Esophagus (tissue), 2 donors: ENCODE data around the gene TASP1. TPM values are rescaled to one million over a fixed set of nuclear protein-coding genes. Genes with fewer than 3 reads are reported as not detected.

Source experiments
- H3K27ac ChIP-seq, 2 donors: one replicate each; pipeline ENCODE4 v1.5.1; 2013; ENCODE audit warnings: low read depth in 2 of 2, mild to moderate bottlenecking in 2 of 2, inconsistent platforms in 1 of 2, low read length in 1 of 2, moderate library complexity in 1 of 2
- H3K27me3 ChIP-seq, 2 donors: one replicate each; pipeline ENCODE4 v1.6.1; 2013; ENCODE audit warnings: low read length in 2 of 2, control low read depth in 1 of 2, mild to moderate bottlenecking in 1 of 2; ENCODE audit not compliant: insufficient read depth in 2 of 2, control insufficient read depth in 1 of 2
- H3K36me3 ChIP-seq, 2 donors: one replicate each; pipeline ENCODE4 v1.6.1; 2013; ENCODE audit warnings: low read length in 1 of 2; ENCODE audit not compliant: control insufficient read depth in 2 of 2, insufficient read depth in 2 of 2
- H3K4me1 ChIP-seq, 2 donors: one replicate each; pipeline ENCODE4 v1.6.1; 2013; ENCODE audit warnings: low read length in 1 of 2; ENCODE audit not compliant: control insufficient read depth in 2 of 2, insufficient read depth in 2 of 2
- H3K4me3 ChIP-seq, 2 donors: one replicate each; pipeline ENCODE4 v1.5.1; 2013; ENCODE audit warnings: low read length in 2 of 2, mild to moderate bottlenecking in 2 of 2, low read depth in 1 of 2, moderate library complexity in 1 of 2
- H3K9me3 ChIP-seq, 2 donors: one replicate each; pipeline ENCODE4 v1.6.1; 2013; ENCODE audit warnings: mild to moderate bottlenecking in 2 of 2, low read depth in 1 of 2, low read length in 1 of 2, moderate library complexity in 1 of 2; ENCODE audit not compliant: control insufficient read depth in 2 of 2, insufficient read depth in 1 of 2
- WGBS, 2 donors: extraction: QIAGEN DNeasy Blood & Tissue Kit; methylation state at CpG; one replicate each; pipeline ENCODE4 v1.1.7; 2013; 5-methylcytosine and 5-hydroxymethylcytosine counted together
- polyA plus RNA-seq, 2 donors: library from polyadenylated mRNA; stranded (reverse); fragments of 200-250 nt; gene quantifications; one replicate each; pipeline ENCODE4 v1.2.3, GENCODE V29; 2013
- donor health status: healthy with polysubstance abuse.
- donor health status: Bipolar disorder and iron deficiency.

Gene TASP1
- polyA plus RNA-seq, 2 donors, result 3.5 to 4.9 TPM

DNA sequence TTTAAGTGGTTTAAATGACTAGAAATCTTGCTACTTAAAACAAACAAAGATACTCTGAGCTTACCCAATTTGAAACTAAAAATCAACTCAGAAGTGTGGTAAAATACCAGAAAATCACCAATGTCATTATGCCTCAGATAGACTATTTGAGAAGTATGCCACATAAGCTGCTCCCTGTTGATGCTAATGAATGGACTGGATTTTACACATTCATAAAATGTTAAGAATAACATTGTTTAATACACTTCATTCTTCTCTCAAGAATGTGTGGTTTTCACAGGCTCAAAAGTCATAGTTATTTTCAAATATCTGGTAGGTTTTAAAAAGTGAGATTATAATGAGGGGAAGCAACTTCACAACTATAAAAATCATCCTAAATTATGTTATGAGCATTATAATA lies 170.6 kb downstream of the TASP1 start:
- Histone ChIP-seq H3K27ac (no peak overlapping the region), H3K4me1 (no peaks in the 10 kb centered on the region), H3K36me3 (no peaks in the 10 kb centered on the region), H3K27me3 (no peaks in the 10 kb centered on the region), H3K9me3 (no peaks in the 10 kb centered on the region), H3K4me3 (no peak overlapping the region)

DNA sequence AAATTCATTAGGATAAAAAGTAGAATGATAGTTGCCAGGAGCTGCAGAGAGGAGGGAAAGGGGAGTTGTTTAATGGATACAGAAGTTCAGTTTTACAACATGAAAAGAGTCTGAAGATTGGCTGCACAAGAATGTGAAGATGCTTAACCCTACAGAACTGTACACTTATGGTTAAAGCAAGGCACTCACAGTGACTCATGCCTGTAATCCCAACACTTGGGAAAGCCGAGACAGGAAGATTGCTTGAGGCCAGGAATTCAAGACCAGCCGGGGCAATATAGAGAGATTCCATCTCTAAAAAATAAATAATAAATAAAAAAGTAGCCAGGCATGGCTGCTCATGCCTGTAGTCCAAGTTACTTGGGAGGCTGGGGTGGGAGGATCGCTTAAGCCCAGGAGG lies 174.0 kb downstream of the TASP1 start:
- WGBS, 2 donors, result 76 to 77% methylated on average over 3 of the region's 3 CpGs
- no peaks in the 10 kb centered on the region for H3K36me3 ChIP-seq
- no peaks in the 10 kb centered on the region for H3K9me3 ChIP-seq
- H3K4me3 ChIP-seq, result no peak overlapping the region
- H3K4me1 ChIP-seq, result no peaks in the 10 kb centered on the region
- no peak overlapping the region for H3K27ac ChIP-seq
- no peaks in the 10 kb centered on the region for H3K27me3 ChIP-seq

DNA sequence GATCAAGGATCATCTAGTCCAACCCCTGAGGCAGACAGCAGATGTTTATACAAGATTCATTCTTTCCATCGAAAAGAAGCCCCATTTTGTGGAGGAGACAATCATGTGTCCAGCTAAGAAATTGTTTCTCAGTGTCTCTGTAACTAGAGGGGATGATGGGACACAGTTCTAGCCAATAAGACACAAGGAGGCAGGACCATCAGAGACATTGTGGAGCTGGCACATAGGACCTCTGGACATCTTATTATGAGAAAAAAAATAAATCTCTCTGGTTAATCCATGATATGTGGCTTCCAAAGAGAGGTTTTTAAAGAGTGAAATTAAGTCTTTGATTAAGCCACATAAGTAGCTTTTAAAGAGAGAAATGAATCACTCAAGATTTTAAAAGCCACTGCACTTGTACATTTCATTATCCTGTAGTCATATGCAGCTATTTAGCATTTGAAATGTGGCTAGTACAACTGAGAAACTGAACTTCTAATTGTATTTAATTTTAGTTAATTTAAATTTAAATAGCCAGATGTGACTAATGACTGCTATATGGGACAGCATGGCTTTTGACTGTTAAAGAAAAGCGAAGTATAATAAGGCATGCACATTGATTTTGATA lies 176.8 kb downstream of the TASP1 start:
- 85 to 89% methylated on average over 2 of the region's 2 CpGs for WGBS, 2 donors
- no peaks in the 10 kb centered on the region for H3K36me3 ChIP-seq
- H3K4me1 ChIP-seq, result no peaks in the 10 kb centered on the region
- no peak overlapping the region for H3K27ac ChIP-seq
- H3K4me3 ChIP-seq, result no peak overlapping the region
- no peaks in the 10 kb centered on the region for H3K27me3 ChIP-seq
- no peaks in the 10 kb centered on the region for H3K9me3 ChIP-seq

DNA sequence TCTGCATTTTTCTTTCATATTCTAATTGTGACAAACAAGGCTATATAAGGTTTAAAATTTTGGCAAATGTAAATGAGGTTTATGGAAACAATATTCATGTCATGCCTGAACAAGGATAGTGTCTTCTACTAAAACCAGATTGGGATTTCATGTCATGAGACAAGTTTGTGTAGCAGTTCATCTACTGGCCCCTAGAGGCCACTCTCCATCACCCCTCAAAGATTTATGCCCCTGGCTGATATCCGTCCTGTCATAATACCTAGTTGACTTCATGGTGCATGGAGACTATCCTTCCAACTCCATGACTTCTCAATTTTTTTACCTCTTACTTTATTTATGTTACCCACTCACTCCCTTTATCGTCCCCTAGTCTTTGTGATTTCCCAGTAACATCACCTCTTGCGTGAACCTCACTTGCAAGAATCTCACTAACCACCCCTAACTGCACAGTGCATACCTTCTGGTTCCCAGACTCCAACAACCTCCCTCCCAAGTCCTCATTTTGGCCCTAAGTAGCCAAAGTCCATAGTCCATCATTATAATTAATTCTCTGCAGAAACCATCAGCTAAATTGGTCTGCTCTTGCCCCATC lies 179.8 kb downstream of the TASP1 start:
- H3K4me3 ChIP-seq, result no peak overlapping the region
- no peaks in the 10 kb centered on the region for H3K4me1 ChIP-seq
- WGBS, 2 donors, result 72 to 76% methylated on average over 3 of the region's 3 CpGs

DNA sequence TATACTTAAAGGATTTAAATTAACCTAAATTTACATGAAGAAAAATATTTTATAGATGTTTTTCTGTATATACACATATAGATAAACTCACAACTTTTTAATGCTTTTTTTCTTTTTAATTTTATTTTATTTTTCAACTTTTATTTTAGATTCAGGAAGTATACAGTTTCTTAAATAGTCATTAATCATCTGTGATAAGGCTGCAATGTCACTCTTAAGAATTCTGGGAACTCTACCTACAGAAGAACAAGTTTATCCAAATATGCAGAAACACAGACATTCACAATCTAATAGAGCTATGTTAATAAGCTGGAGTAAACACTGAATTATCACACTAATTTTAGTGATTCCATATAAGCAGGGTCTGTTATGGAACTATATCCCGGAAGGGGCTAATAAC lies 181.2 kb downstream of the TASP1 start:
- Histone ChIP-seq H3K9me3 (no peaks in the 10 kb centered on the region), H3K36me3 (no peaks in the 10 kb centered on the region), H3K27ac (no peak overlapping the region), H3K4me3 (no peak overlapping the region), H3K4me1 (no peaks in the 10 kb centered on the region), H3K27me3 (no peaks in the 10 kb centered on the region)
- 98% methylated on average over 1 of the region's 1 CpG for WGBS, 2 donors

More for the DNA sequence above, 179.8 kb downstream of the TASP1 start:
- Histone ChIP-seq H3K27me3 (no peaks in the 10 kb centered on the region), H3K9me3 (no peaks in the 10 kb centered on the region), H3K36me3 (no peaks in the 10 kb centered on the region), H3K27ac (no peak overlapping the region)

DNA sequence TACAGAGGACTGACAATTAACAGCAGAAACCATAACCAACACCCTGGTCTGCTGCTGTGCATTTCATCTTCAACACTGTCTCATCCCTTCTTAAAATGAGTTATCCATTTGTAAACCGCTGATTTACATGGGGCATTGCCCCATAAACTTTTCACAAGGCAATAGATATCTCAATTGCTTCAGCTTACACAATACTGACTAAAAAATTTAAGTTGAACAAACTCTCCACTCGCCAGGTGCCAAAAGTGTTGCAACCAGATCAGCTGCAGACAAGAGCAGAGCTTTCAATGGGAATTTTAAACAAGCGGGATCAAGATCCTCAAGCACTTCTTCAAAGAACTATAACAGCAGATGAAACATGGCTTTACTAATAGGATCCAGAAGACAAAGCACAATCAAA lies 183.0 kb downstream of the TASP1 start:
- Histone ChIP-seq H3K4me1 (no peaks in the 10 kb centered on the region), H3K27ac (no peak overlapping the region), H3K9me3 (no peaks in the 10 kb centered on the region), H3K27me3 (no peaks in the 10 kb centered on the region), H3K4me3 (no peak overlapping the region), H3K36me3 (no peaks in the 10 kb centered on the region)
- 79 to 87% methylated on average over 3 of the region's 3 CpGs for WGBS, 2 donors

DNA sequence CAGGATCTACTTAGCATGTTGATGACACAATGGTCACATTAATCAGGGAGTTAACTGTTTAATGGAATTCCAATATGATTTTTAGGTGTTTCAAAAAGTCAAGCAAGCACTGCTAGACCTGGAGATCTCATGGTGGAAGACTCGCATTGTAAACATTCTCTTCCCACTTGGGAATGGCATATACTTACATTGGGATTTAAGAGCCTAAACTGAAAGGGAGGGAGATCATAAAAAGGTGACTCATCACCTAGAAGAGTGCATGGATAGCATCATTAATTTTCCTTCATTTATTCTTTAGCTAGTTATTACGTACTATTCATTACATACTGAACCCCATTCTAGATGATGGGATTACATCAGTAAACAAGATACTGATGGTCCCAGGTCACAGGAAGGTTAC lies 185.4 kb downstream of the TASP1 start:
- Histone ChIP-seq H3K4me1 (no peaks in the 10 kb centered on the region), H3K36me3 (no peaks in the 10 kb centered on the region), H3K4me3 (no peak overlapping the region), H3K27ac (no peak overlapping the region), H3K9me3 (no peaks in the 10 kb centered on the region), H3K27me3 (no peaks in the 10 kb centered on the region)
- WGBS, 2 donors, result 95 to 96% methylated on average over 2 of the region's 2 CpGs

DNA sequence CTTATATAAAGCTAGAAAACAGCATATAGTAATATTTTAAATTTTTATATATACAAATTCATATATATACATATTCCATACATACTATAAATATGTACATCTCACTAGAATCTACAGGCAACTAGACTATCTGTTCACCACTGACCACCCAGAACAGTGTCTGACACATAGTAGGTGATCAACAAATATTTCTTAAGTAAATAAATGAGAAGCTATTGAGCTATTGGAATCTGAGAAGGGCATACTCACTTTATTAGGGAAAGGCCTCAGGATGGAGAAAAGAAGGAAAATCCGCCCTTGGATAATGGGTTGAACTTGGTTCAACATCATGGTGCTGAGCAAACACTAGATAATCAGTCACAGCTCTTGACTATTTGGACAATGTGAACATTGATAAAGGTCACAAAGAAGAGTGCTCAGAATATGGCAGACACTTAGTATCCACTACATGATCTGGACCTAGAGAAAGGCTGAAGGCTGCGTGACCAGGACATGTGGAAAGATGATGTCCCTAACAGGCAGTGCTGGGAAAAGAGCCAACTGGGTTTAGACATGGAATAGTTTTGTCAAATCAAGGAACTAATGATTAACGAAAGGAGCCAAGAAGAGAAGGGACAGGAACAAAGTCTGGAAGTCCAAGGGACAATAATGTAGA lies 186.1 kb downstream of the TASP1 start:
- no peaks in the 10 kb centered on the region for H3K36me3 ChIP-seq
- H3K27me3 ChIP-seq, result no peaks in the 10 kb centered on the region
- no peak overlapping the region for H3K4me3 ChIP-seq
- H3K9me3 ChIP-seq, result no peaks in the 10 kb centered on the region
- no peaks in the 10 kb centered on the region for H3K4me1 ChIP-seq
- H3K27ac ChIP-seq, result no peak overlapping the region
- WGBS, 2 donors, result 76 to 87% methylated on average over 3 of the region's 3 CpGs

DNA sequence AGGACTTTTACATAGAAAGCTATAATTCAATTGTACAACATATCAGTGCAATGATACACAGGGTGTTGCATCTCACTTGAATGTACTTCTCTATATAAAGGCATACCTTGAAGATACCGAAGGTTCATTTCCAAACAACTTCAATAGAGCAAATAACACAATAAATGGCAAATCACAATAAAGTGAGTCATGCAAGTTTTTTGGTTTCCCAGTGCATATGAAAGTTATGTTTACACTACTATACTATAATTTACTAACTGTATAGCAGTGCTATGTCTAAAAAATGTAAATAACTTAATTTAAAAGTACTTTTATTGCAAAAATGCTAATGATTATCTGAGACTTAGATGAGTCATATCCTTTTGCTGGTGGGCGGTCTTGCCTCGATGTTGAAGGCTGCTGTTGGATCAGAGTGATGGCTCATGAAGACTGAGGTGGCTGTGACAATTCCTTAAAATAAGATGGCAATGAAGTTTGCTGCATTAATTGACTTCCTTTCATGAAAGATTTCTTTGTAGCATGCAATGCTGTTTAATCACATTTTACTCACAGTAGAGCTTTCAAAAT lies 188.8 kb downstream of the TASP1 start:
- no peaks in the 10 kb centered on the region for H3K9me3 ChIP-seq
- no peaks in the 10 kb centered on the region for H3K36me3 ChIP-seq
- no peak overlapping the region for H3K4me3 ChIP-seq
- H3K4me1 ChIP-seq, result no peaks in the 10 kb centered on the region
- no peaks in the 10 kb centered on the region for H3K27me3 ChIP-seq
- no peak overlapping the region for H3K27ac ChIP-seq
- WGBS, 2 donors, result 82 to 84% methylated on average over 3 of the region's 3 CpGs
